ENCODE measurements around the gene MCM9.

DNA sequence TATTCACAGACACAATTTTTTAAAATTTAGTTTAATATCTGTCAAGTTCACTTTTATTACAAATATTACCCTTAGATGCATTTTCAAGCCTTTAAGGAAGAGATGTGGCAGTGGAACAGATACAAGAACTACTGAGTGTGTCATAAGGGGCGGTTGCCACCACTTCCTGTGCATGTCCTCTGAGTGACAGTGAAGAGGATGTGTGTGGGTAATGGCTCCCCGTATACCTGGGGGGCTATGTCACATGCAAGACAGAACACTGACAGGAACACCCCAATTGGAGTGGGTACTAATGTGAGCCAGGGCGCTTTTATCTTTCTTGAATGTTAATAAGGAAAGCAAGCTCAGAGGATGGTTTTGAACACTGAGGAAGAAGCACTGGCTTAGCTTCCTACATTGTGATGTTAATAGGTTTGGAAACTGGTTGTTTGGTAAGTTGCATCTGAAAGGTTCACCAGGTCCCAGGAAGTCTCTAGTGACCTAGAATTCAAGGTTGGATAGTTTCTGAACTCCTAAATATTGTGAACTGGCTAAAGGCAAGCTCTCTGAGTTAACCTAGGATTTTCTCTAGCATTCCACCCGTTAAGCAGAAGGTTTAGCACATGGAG, 124.4 kb downstream of the MCM9 start:
- TF ChIP-seq POLR2A (IDR thresholded peaks at IDR 0.05; ENCODE audit: insufficient read depth in 1 of 2, low read depth in 2 of 2, low read length in 2 of 2), result no peak
- no peak for TF ChIP-seq SUZ12 (IDR thresholded peaks at IDR 0.05; ENCODE audit: low read depth, low read length)
